B cell (primary cell): ENCODE data around the gene TDRD9. TPM values are rescaled to one million over a fixed set of nuclear protein-coding genes. Genes with fewer than 3 reads are reported as not detected.
A peak's percentile ranks its signal among the peaks of the same experiment; 100 is the strongest.

Experiments used
- ATAC-seq: fragments of 200-7000 bp; cut with Tn5 transposase; one replicate; pipeline ENCODE4 v1.10.0; 2021; ENCODE audit warnings: low read depth, mild to moderate bottlenecking, moderate number of reproducible peaks, moderate library complexity
- CTCF ChIA-PET: fragments of 350-600 bp; sonication (Branson Sonifier 250); formaldehyde crosslinking; loops from one replicate; lab custom pipeline; 2021; ENCODE audit warnings: antibody characterized with exemption, inconsistent platforms; lab: Charles Lee
- POLR2A ChIA-PET: fragments of 350-600 bp; sonication (Branson Sonifier 250); formaldehyde crosslinking; loops from one replicate; lab custom pipeline; 2021; ENCODE audit warnings: antibody characterized with exemption; lab: Charles Lee
- DNase-seq: peaks from one replicate; pipeline ENCODE4 v3.0.0; 2013
- H2AFZ ChIP-seq: 2 replicates; pipeline ENCODE4 v1.6.1; 2012; ENCODE audit warnings: mild to moderate bottlenecking, low read depth, low read length; ENCODE audit not compliant: insufficient read depth, poor library complexity, severe bottlenecking
- H3K27ac ChIP-seq, 2 donors: 1 replicate in 1 of 2; 2 replicates in 1 of 2; pipeline ENCODE4 v1.5.1; 2012 to 2013; ENCODE audit warnings: low read length in 2 of 2, mild to moderate bottlenecking in 2 of 2, moderate library complexity in 1 of 2
- H3K27me3 ChIP-seq, 4 experiments: fragments of 200-600 bp in 1 of 4; sonication (generic) in 1 of 4; replicated peaks in 1 of 4; 1 replicate in 2 of 4; 2 replicates in 2 of 4; pipeline versions ENCODE4 v1.6.1 to v1.7.0; 2013 to 2016; ENCODE audit warnings: low read length in 3 of 4, mild to moderate bottlenecking in 2 of 4, mixed read lengths in 1 of 4, moderate library complexity in 1 of 4; ENCODE audit not compliant: insufficient read depth in 4 of 4, control insufficient read depth in 3 of 4; ENCODE audit errors: control extremely low read depth in 1 of 4
- H3K36me3 ChIP-seq, 2 experiments: replicated peaks in 1 of 2; 1 replicate in 1 of 2; 2 replicates in 1 of 2; pipeline versions ENCODE4 v1.6.1 to v1.7.1; 2013; ENCODE audit warnings: low read length in 1 of 2; ENCODE audit not compliant: insufficient read depth in 2 of 2, control insufficient read depth in 1 of 2; ENCODE audit errors: control extremely low read depth in 1 of 2, extremely low read depth in 1 of 2
- H3K4me1 ChIP-seq, 2 donors: fragments of 200-600 bp in 1 of 2; sonication (generic) in 1 of 2; 1 replicate in 1 of 2; 2 replicates in 1 of 2; pipeline versions ENCODE4 v1.5.1 to v1.6.1; 2013 to 2017; ENCODE audit warnings: low read length in 2 of 2; ENCODE audit not compliant: control insufficient read depth in 2 of 2, insufficient read depth in 2 of 2
- H3K4me2 ChIP-seq: replicated peaks from 2 replicates; pipeline ENCODE3; 2012; ENCODE audit warnings: mild to moderate bottlenecking, low read depth, low read length; ENCODE audit not compliant: poor library complexity, severe bottlenecking
- H3K4me3 ChIP-seq, 5 experiments: fragments of 200-600 bp in 1 of 5; sonication (generic) in 1 of 5; 1 replicate in 3 of 5; 2 replicates in 2 of 5; pipeline versions ENCODE4 v1.5.1 to v1.7.0; 2011 to 2016; ENCODE audit warnings: low read length in 4 of 5, mild to moderate bottlenecking in 4 of 5, low read depth in 2 of 5, control low read depth in 1 of 5, moderate library complexity in 1 of 5; ENCODE audit not compliant: insufficient read depth in 1 of 5; ENCODE audit errors: control extremely low read depth in 1 of 5, extremely low read depth in 1 of 5
- H3K79me2 ChIP-seq: fragments of 200-600 bp; sonication (generic); one replicate; pipeline ENCODE4 v1.6.0; 2016; ENCODE audit warnings: low read length; ENCODE audit not compliant: control insufficient read depth, insufficient read depth
- H3K9ac ChIP-seq: fragments of 200-600 bp; sonication (generic); 2 replicates; pipeline ENCODE4 v1.6.1; 2017; ENCODE audit warnings: mild to moderate bottlenecking, low read length, moderate library complexity
- H3K9me3 ChIP-seq, 3 donors: one replicate each; pipeline versions ENCODE4 v1.6.1 to v1.7.1; 2013; ENCODE audit warnings: low read length in 2 of 3; ENCODE audit not compliant: control insufficient read depth in 2 of 3, insufficient read depth in 1 of 3; ENCODE audit errors: control extremely low read depth in 1 of 3
- H4K20me1 ChIP-seq: 2 replicates; pipeline ENCODE4 v1.6.0; 2012; ENCODE audit warnings: mild to moderate bottlenecking, low read length; ENCODE audit not compliant: insufficient read depth, control insufficient read depth, poor library complexity, severe bottlenecking
- H3K27ac Mint-ChIP-seq: one replicate; pipeline ENCODE4 v1.8.0; 2021; ENCODE audit warnings: mixed read lengths
- H3K27me3 Mint-ChIP-seq: one replicate; pipeline ENCODE4 v1.8.0; 2021; ENCODE audit warnings: mixed read lengths
- H3K4me1 Mint-ChIP-seq: one replicate; pipeline ENCODE4 v1.8.0; 2021; ENCODE audit warnings: mixed read lengths
- H3K4me3 Mint-ChIP-seq: one replicate; pipeline ENCODE4 v1.8.0; 2021; ENCODE audit warnings: mixed read lengths
- H3K9me3 Mint-ChIP-seq: one replicate; pipeline ENCODE4 v1.8.0; 2022; ENCODE audit warnings: mixed read lengths; ENCODE audit not compliant: insufficient read depth
- EZH2 ChIP-seq: IDR thresholded peaks from 2 replicates; pipeline ENCODE4 v1.6.1; 2012; ENCODE audit warnings: borderline replicate concordance, low read depth, mild to moderate bottlenecking, moderate library complexity, low read length; ENCODE audit not compliant: insufficient read depth, poor library complexity, severe bottlenecking
- WGBS: methylation state at CpG from one replicate; pipeline ENCODE4 v1.1.5; 2013; ENCODE audit warnings: missing lambda C conversion rate; ENCODE audit not compliant: insufficient coverage; 5-methylcytosine and 5-hydroxymethylcytosine counted together
- intact Hi-C: fragments of 100-400 bp; cut with micrococcal nuclease; formaldehyde crosslinking; loops from one replicate; pipeline ENCODE4 v1.10.0; 2022
- polyA plus RNA-seq: library from polyadenylated mRNA; depleted of rRNA; stranded (reverse); fragments of >200 nt; gene quantifications from 2 replicates; pipeline ENCODE4 v1.2.3, GENCODE V29; 2012
- total RNA-seq, 2 donors: library from RNA; stranded (reverse); fragments of 120-200 nt in 1 of 2; gene quantifications; 1 replicate in 1 of 2; 2 replicates in 1 of 2; pipeline versions ENCODE4 v1.2.3 to v1.2.4, GENCODE V29; 2013 to 2022
- TF ChIP-seq, protein P1 (sequence below): fragments of 200-600 bp; IDR thresholded peaks from one replicate; pipeline ENCODE4 v1.8.0; 2022; ENCODE audit warnings: antibody characterized with exemption, mild to moderate bottlenecking

The TDRD9 gene
- total and polyA plus RNA-seq, 2 donors (not counting 1 experiment from before 2014, with no cell fraction given): 1.1 to 2.4 TPM

DNA sequence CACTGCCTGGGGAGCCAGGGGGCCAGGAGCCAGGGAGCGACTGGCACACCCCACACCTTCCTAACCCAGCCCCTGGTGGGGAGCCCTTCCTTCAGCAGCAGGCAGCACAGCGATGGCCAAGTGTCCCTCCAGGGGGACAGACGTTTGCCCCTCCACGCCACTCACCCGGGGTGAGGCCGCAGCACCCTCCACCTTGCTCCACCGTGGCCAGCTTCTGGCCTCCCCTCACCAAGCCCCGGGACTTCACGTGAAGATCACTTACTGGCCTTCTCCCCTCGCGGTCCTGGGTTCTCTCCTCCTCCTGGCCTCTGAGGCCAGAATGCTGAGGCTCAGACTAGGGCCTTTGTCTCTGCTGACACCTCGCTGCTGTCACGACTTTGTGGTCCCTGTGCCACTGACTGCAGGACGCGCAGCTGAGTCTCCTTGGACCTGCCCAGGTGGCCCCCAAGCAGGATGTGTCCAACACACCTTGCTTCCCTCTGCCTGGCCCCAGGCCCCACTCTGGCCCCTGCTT, 153.8 kb downstream of the TDRD9 start:
- ATAC-seq (no peak), DNase-seq (peak; percentile 2)
- H3K36me3 ChIP-seq: no peaks in the 10 kb centered on the region
- intact Hi-C loops: no loop called here
- no peak overlapping the region for H3K4me3 Mint-ChIP-seq
- peaks cover 7 to 8% of the 10 kb centered on the region in 2 donors for H3K4me1 ChIP-seq
- ChIA-PET POLR2A (no interaction called here), CTCF (interaction anchor here (0.9 kb wide), 1 partner anchor 99 kb away, joined by 3 read pairs; no protein-coding TSS in a partner anchor)
- no peak overlapping the region for H3K4me2 ChIP-seq
- no peak overlapping the region for H3K4me3 ChIP-seq
- H3K27me3 ChIP-seq: peaks cover 0 to 21% (median 3%) of the 10 kb centered on the region in 4 experiments
- H4K20me1 ChIP-seq: no peaks in the 10 kb centered on the region
- H3K9me3 Mint-ChIP-seq: no peaks in the 10 kb centered on the region
- WGBS: 95% methylated on average over 15 of the region's 15 CpGs
- H3K79me2 ChIP-seq: no peaks in the 10 kb centered on the region
- peaks cover 8% of the 10 kb centered on the region for H3K4me1 Mint-ChIP-seq
- H3K9me3 ChIP-seq: peaks cover 0 to 7% (median 0%) of the 10 kb centered on the region in 3 donors
- H3K9ac ChIP-seq: no peak overlapping the region
- TF ChIP-seq, protein P1, sequence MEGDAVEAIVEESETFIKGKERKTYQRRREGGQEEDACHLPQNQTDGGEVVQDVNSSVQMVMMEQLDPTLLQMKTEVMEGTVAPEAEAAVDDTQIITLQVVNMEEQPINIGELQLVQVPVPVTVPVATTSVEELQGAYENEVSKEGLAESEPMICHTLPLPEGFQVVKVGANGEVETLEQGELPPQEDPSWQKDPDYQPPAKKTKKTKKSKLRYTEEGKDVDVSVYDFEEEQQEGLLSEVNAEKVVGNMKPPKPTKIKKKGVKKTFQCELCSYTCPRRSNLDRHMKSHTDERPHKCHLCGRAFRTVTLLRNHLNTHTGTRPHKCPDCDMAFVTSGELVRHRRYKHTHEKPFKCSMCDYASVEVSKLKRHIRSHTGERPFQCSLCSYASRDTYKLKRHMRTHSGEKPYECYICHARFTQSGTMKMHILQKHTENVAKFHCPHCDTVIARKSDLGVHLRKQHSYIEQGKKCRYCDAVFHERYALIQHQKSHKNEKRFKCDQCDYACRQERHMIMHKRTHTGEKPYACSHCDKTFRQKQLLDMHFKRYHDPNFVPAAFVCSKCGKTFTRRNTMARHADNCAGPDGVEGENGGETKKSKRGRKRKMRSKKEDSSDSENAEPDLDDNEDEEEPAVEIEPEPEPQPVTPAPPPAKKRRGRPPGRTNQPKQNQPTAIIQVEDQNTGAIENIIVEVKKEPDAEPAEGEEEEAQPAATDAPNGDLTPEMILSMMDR: no peak
- TF ChIP-seq EZH2: no peak
- H3K27ac Mint-ChIP-seq: no peak overlapping the region
- no peak overlapping the region for H3K27ac ChIP-seq
- peaks cover 22% of the 10 kb centered on the region for H3K27me3 Mint-ChIP-seq
- H2AFZ ChIP-seq: no peak overlapping the region

DNA sequence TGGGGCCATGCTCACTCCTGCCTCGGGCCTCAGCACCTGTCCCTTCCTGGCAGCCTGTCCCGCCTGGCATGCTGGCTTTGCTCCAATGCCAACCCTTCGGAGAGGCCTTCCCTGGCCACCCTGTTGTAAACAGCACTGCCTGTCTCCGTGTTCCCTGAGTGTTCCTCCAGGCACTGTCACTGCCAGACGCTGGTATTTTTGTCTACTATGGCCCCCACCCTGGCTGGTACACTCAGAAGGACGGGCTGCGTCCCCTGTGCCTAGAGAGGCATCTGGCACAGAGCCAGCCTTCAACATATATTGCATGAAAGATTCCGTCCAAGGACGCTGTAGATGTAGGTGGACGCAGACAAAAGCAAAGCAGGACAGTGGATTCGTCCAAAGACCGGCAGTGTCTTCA, 154.6 kb downstream of the TDRD9 start:
- ChIA-PET CTCF (interaction anchor here (0.9 kb wide), 1 partner anchor 100 kb away, joined by 3 read pairs; no protein-coding TSS in a partner anchor), POLR2A (no interaction called here)
- no peak overlapping the region for H3K27ac ChIP-seq
- H3K4me3 ChIP-seq: no peak overlapping the region
- Mint-ChIP-seq H3K9me3 (no peaks in the 10 kb centered on the region), H3K4me3 (no peak overlapping the region), H3K27ac (no peak overlapping the region), H3K4me1 (peaks cover 7% of the 10 kb centered on the region), H3K27me3 (peaks cover 24% of the 10 kb centered on the region)
- H3K36me3 ChIP-seq: no peaks in the 10 kb centered on the region
- peaks cover 6 to 7% of the 10 kb centered on the region in 2 donors for H3K4me1 ChIP-seq
- H3K9me3 ChIP-seq: peaks cover 0 to 7% (median 0%) of the 10 kb centered on the region in 3 donors
- peaks cover 0 to 28% (median 3%) of the 10 kb centered on the region in 4 experiments for H3K27me3 ChIP-seq
- ATAC-seq (no peak), DNase-seq (no peak)
- H3K4me2 ChIP-seq: no peak overlapping the region
- H4K20me1 ChIP-seq: no peaks in the 10 kb centered on the region
- TF ChIP-seq EZH2: no peak
- TF ChIP-seq, protein P1: no peak
- no peak overlapping the region for H2AFZ ChIP-seq
- no peaks in the 10 kb centered on the region for H3K79me2 ChIP-seq
- 85% methylated on average over 11 of the region's 12 CpGs for WGBS
- no peak overlapping the region for H3K9ac ChIP-seq
- intact Hi-C loops: no loop called here
